ENCODE measurements around the gene ERBB4.

DNA sequence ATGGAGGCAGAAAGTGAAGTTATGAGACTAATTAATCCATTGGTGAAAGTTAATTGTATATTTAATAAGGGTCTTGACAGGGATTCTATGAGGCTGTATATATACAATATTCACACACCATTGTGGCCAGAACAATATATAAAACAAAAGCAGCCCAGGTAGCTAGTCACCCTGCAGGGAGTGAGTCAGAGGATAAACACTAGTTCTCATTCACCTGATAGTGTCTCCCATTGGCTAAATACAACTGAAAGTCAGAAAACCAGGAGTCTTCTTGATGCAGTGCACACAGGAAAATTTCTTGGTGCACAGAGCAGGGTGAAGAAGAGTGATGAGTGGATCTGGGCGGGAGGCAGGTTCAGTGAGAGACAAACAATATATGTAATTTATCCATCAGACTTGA lies 465.2 kb downstream of the ERBB4 start:
- TF ChIP-seq, protein P1, sequence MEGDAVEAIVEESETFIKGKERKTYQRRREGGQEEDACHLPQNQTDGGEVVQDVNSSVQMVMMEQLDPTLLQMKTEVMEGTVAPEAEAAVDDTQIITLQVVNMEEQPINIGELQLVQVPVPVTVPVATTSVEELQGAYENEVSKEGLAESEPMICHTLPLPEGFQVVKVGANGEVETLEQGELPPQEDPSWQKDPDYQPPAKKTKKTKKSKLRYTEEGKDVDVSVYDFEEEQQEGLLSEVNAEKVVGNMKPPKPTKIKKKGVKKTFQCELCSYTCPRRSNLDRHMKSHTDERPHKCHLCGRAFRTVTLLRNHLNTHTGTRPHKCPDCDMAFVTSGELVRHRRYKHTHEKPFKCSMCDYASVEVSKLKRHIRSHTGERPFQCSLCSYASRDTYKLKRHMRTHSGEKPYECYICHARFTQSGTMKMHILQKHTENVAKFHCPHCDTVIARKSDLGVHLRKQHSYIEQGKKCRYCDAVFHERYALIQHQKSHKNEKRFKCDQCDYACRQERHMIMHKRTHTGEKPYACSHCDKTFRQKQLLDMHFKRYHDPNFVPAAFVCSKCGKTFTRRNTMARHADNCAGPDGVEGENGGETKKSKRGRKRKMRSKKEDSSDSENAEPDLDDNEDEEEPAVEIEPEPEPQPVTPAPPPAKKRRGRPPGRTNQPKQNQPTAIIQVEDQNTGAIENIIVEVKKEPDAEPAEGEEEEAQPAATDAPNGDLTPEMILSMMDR (IDR thresholded peaks at IDR 0.05) = no peak
- TF ChIP-seq POLR2AphosphoS5 (IDR thresholded peaks at IDR 0.05; ENCODE audit: low read depth, low read length) (no peak), RAD21 (IDR thresholded peaks at IDR 0.05; ENCODE audit: low read length) (no peak), SMC3 (IDR thresholded peaks at IDR 0.05; ENCODE audit: low read depth, low read length) (no peak), NRF1 (IDR thresholded peaks at IDR 0.05; ENCODE audit: low read depth, low read length) (no peak), EP300 (IDR thresholded peaks at IDR 0.05; ENCODE audit: borderline replicate concordance in 1 of 2, low read depth in 1 of 2, low read length in 1 of 2) (no peak)
- TF ChIP-seq, protein P2, sequence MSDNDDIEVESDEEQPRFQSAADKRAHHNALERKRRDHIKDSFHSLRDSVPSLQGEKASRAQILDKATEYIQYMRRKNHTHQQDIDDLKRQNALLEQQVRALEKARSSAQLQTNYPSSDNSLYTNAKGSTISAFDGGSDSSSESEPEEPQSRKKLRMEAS (IDR thresholded peaks at IDR 0.05; ENCODE audit: low read depth) = no peak

Data from SK-N-SH (cell line).